CD14-positive monocyte (primary cell): ENCODE results near the gene SPDL1. TPM values are rescaled to one million over a fixed set of nuclear protein-coding genes. Genes with fewer than 3 reads are reported as not detected.

ENCODE experiments used
- DNase-seq, 3 donors: peaks; one replicate each; pipeline ENCODE4 v3.0.0-alpha.2; 2011 to 2022
- H2AFZ ChIP-seq: 2 replicates; pipeline ENCODE4 v1.6.0; 2012; ENCODE audit warnings: mild to moderate bottlenecking, low read depth, low read length, inconsistent platforms; ENCODE audit not compliant: insufficient read depth, poor library complexity, severe bottlenecking
- H3K27ac ChIP-seq, 2 donors: 1 replicate in 1 of 2; 2 replicates in 1 of 2; pipeline ENCODE4 v1.5.1; 2012 to 2013; ENCODE audit warnings: low read length in 2 of 2, control low read depth in 1 of 2, inconsistent platforms in 1 of 2, low read depth in 1 of 2, mild to moderate bottlenecking in 1 of 2
- H3K27me3 ChIP-seq, 2 donors: one replicate each; pipeline versions ENCODE4 v1.6.0 to v1.6.1; 2011 to 2013; ENCODE audit warnings: low read length in 2 of 2; ENCODE audit not compliant: control insufficient read depth in 2 of 2, insufficient read depth in 2 of 2
- H3K36me3 ChIP-seq, 2 donors: replicated peaks in 1 of 2; 1 replicate in 1 of 2; 2 replicates in 1 of 2; pipeline versions ENCODE4 v1.5.1 to v1.6.1; 2012 to 2013; ENCODE audit warnings: low read length in 2 of 2, control low read depth in 1 of 2, inconsistent platforms in 1 of 2, mild to moderate bottlenecking in 1 of 2; ENCODE audit not compliant: insufficient read depth in 2 of 2, control insufficient read depth in 1 of 2
- H3K4me1 ChIP-seq, 2 donors: 1 replicate in 1 of 2; 2 replicates in 1 of 2; pipeline versions ENCODE4 v1.5.1 to v1.6.1; 2012 to 2013; ENCODE audit warnings: low read length in 2 of 2, control low read depth in 1 of 2, inconsistent platforms in 1 of 2, mild to moderate bottlenecking in 1 of 2, moderate library complexity in 1 of 2; ENCODE audit not compliant: insufficient read depth in 2 of 2, control insufficient read depth in 1 of 2
- H3K4me2 ChIP-seq: replicated peaks from 2 replicates; pipeline ENCODE3; 2012; ENCODE audit warnings: low read length, moderate library complexity, mild to moderate bottlenecking; ENCODE audit not compliant: poor library complexity, severe bottlenecking; ENCODE audit errors: extremely low read depth
- H3K4me3 ChIP-seq, 3 experiments: fragments of 200-600 bp in 1 of 3; sonication (generic) in 1 of 3; replicated peaks in 1 of 3; 1 replicate in 2 of 3; 2 replicates in 1 of 3; pipeline ENCODE4 v1.5.1; 2011 to 2013; ENCODE audit warnings: low read length in 3 of 3, mild to moderate bottlenecking in 3 of 3, control low read depth in 2 of 3, low read depth in 2 of 3, inconsistent platforms in 1 of 3, moderate library complexity in 1 of 3
- H3K79me2 ChIP-seq: 2 replicates; pipeline ENCODE4 v1.6.0; 2012; ENCODE audit warnings: mild to moderate bottlenecking, control low read depth, inconsistent platforms, low read length, moderate library complexity; ENCODE audit not compliant: insufficient read depth
- H3K9ac ChIP-seq: 2 replicates; pipeline ENCODE4 v1.6.0; 2017; ENCODE audit warnings: low read length, mild to moderate bottlenecking; ENCODE audit not compliant: insufficient read depth, poor library complexity, severe bottlenecking
- H3K9me3 ChIP-seq, 2 donors: replicated peaks in 1 of 2; 1 replicate in 1 of 2; 2 replicates in 1 of 2; pipeline versions ENCODE4 v1.5.1 to v1.6.1; 2012 to 2013; ENCODE audit warnings: low read length in 2 of 2, control low read depth in 1 of 2; ENCODE audit not compliant: control insufficient read depth in 1 of 2, insufficient read depth in 1 of 2
- H4K20me1 ChIP-seq: 2 replicates; pipeline ENCODE4 v1.6.0; 2012; ENCODE audit warnings: mild to moderate bottlenecking, low read length, control low read depth, moderate library complexity; ENCODE audit not compliant: insufficient read depth
- H3K27ac Mint-ChIP-seq, 7 donors: one replicate each; pipeline ENCODE4 v1.8.0; 2020; ENCODE audit warnings: mild to moderate bottlenecking in 7 of 7, mixed read lengths in 7 of 7, moderate library complexity in 6 of 7, inconsistent platforms in 2 of 7
- H3K27me3 Mint-ChIP-seq, 3 donors: one replicate each; pipeline ENCODE4 v1.8.0; 2021 to 2022; ENCODE audit warnings: low read depth in 3 of 3, mild to moderate bottlenecking in 3 of 3, mixed read lengths in 3 of 3, moderate library complexity in 3 of 3, inconsistent platforms in 1 of 3
- H3K36me3 Mint-ChIP-seq, 2 donors: one replicate each; pipeline ENCODE4 v1.8.0; 2020; ENCODE audit warnings: mixed read lengths in 2 of 2, inconsistent platforms in 1 of 2, mild to moderate bottlenecking in 1 of 2
- H3K4me1 Mint-ChIP-seq: one replicate; pipeline ENCODE4 v1.8.0; 2020; ENCODE audit warnings: mild to moderate bottlenecking, mixed read lengths
- H3K4me3 Mint-ChIP-seq, 2 donors: one replicate each; pipeline ENCODE4 v1.8.0; 2020; ENCODE audit warnings: mild to moderate bottlenecking in 2 of 2, mixed read lengths in 2 of 2, moderate library complexity in 1 of 2
- H3K9me3 Mint-ChIP-seq, 7 donors: one replicate each; pipeline ENCODE4 v1.8.0; 2020 to 2022; ENCODE audit warnings: mixed read lengths in 7 of 7, mild to moderate bottlenecking in 6 of 7, moderate library complexity in 6 of 7, inconsistent platforms in 2 of 7
- CTCF ChIP-seq: fragments of 200-600 bp; IDR thresholded peaks from one replicate; pipeline ENCODE4 v1.8.0; 2022; ENCODE audit warnings: antibody characterized with exemption, mild to moderate bottlenecking
- WGBS: methylation state at CpG from one replicate; pipeline ENCODE4 v1.1.5; 2013; ENCODE audit warnings: missing lambda C conversion rate; ENCODE audit not compliant: insufficient coverage; 5-methylcytosine and 5-hydroxymethylcytosine counted together
- intact Hi-C, 2 donors: fragments of 100-400 bp; cut with micrococcal nuclease; formaldehyde crosslinking; loops; one replicate each; pipeline versions ENCODE4 v1.15.0 to v1.15.1; 2023
- polyA plus RNA-seq, 3 donors: library from polyadenylated mRNA; depleted of rRNA in 1 of 3; unstranded in 2 of 3; stranded (reverse) in 1 of 3; fragments of 300-500 nt in 2 of 3; fragments of >200 nt in 1 of 3; fragmentation: Illumina TruSeq in 2 of 3; gene quantifications; 1 replicate in 2 of 3; 2 replicates in 1 of 3; pipeline ENCODE4 v1.2.3, GENCODE V29; 2012 to 2021

Gene SPDL1
- polyA plus RNA-seq, 3 donors, result 1.4 to 1.6 (median 1.6) TPM

GRCh38 chr5:169551146-169551545, 32.4 kb upstream of the SPDL1 start:
- intact Hi-C loops, result no loop called here
- Histone ChIP-seq H3K27me3 (peaks cover 7 to 9% of the 10 kb centered on the region in 2 donors), H3K27ac (no peak overlapping the region), H3K36me3 (no peaks in the 10 kb centered on the region), H3K9me3 (no peaks in the 10 kb centered on the region), H2AFZ (no peak overlapping the region), H4K20me1 (no peaks in the 10 kb centered on the region), H3K4me2 (no peak overlapping the region), H3K4me1 (no peaks in the 10 kb centered on the region), H3K79me2 (no peaks in the 10 kb centered on the region), H3K9ac (no peak overlapping the region), H3K4me3 (no peak overlapping the region)
- Mint-ChIP-seq H3K36me3 (no peaks in the 10 kb centered on the region), H3K9me3 (peaks cover 0 to 3% (median 0%) of the 10 kb centered on the region in 7 donors), H3K4me1 (no peaks in the 10 kb centered on the region), H3K27ac (no peak overlapping the region), H3K27me3 (peaks cover 10 to 23% (median 11%) of the 10 kb centered on the region in 3 donors), H3K4me3 (no peak overlapping the region)
- WGBS, result no CpG with 5 or more reads among the region's 1 CpG
- TF ChIP-seq CTCF, result no peak
- DNase-seq, result no peak

- Histone ChIP-seq H4K20me1 (no peaks in the 10 kb centered on the region), H3K27ac (no peak overlapping the region), H2AFZ (no peak overlapping the region), H3K4me2 (no peak overlapping the region), H3K9ac (no peak overlapping the region), H3K4me1 (no peaks in the 10 kb centered on the region), H3K79me2 (no peaks in the 10 kb centered on the region), H3K4me3 (no peak overlapping the region), H3K36me3 (no peaks in the 10 kb centered on the region), H3K27me3 (peaks cover 7 to 9% of the 10 kb centered on the region in 2 donors), H3K9me3 (no peaks in the 10 kb centered on the region)
- Mint-ChIP-seq H3K9me3 (peaks cover 0 to 3% (median 2%) of the 10 kb centered on the region in 7 donors), H3K36me3 (no peaks in the 10 kb centered on the region), H3K27ac (no peak overlapping the region), H3K4me3 (no peak overlapping the region), H3K27me3 (peaks cover 10 to 23% (median 11%) of the 10 kb centered on the region in 3 donors), H3K4me1 (no peaks in the 10 kb centered on the region)
- no peak for TF ChIP-seq CTCF
- DNase-seq, result no peak
- intact Hi-C loops, result no loop called here
- no CpG with 5 or more reads among the region's 4 CpGs for WGBS
Measured at GRCh38 chr5:169551696-169552095, 31.9 kb upstream of the SPDL1 start.
